Thyroid gland (tissue), 4 donors: ENCODE data around the gene PRKCE. TPM values are rescaled to one million over a fixed set of nuclear protein-coding genes. Genes with fewer than 3 reads are reported as not detected.

Experiments used
- DNase-seq, 2 donors: peaks; one replicate each; pipeline ENCODE4 v3.0.0-alpha.2; 2019
- H3K27ac ChIP-seq, 3 donors: fragments of 200-600 bp; sonication (generic); 1 replicate in 2 of 3; 2 replicates in 1 of 3; pipeline ENCODE4 v1.5.1; 2016 to 2019; ENCODE audit warnings: mild to moderate bottlenecking in 1 of 3, moderate library complexity in 1 of 3
- H3K27me3 ChIP-seq: fragments of 200-600 bp; sonication (generic); one replicate; pipeline ENCODE4 v1.5.1; 2019
- H3K36me3 ChIP-seq, 2 donors: fragments of 200-600 bp; sonication (generic); one replicate each; pipeline ENCODE4 v1.5.1; 2016 to 2019
- H3K4me1 ChIP-seq, 2 donors: fragments of 200-600 bp; sonication (generic); one replicate each; pipeline ENCODE4 v1.5.1; 2017 to 2019
- H3K4me3 ChIP-seq, 3 donors: fragments of 200-600 bp; sonication (generic); replicated peaks in 1 of 3; 1 replicate in 2 of 3; 2 replicates in 1 of 3; pipeline ENCODE4 v1.5.1; 2016; ENCODE audit warnings: mild to moderate bottlenecking in 1 of 3
- H3K9me3 ChIP-seq: fragments of 200-600 bp; sonication (generic); one replicate; pipeline ENCODE4 v1.5.1; 2017
- CTCF ChIP-seq, 6 experiments: fragments of 200-600 bp in 3 of 6; fragments of 450-650 bp in 3 of 6; sonication (generic) in 3 of 6; IDR thresholded peaks; one replicate each; pipeline ENCODE4 v1.5.1; 2016 to 2019; ENCODE audit warnings: antibody characterized with exemption in 6 of 6, mild to moderate bottlenecking in 2 of 6, inconsistent platforms in 1 of 6, moderate library complexity in 1 of 6
- POLR2A ChIP-seq, 2 donors: fragments of 450-650 bp; IDR thresholded peaks; one replicate each; pipeline ENCODE4 v1.6.1; 2017; ENCODE audit warnings: antibody characterized with exemption in 2 of 2, mild to moderate bottlenecking in 2 of 2, moderate library complexity in 1 of 2
- WGBS, 2 donors: methylation state at CpG; one replicate each; pipeline ENCODE4 v1.1.5; 2017; 5-methylcytosine and 5-hydroxymethylcytosine counted together
- intact Hi-C: fragments of 100-400 bp; cut with DNase I; formaldehyde crosslinking; loops from one replicate; pipeline ENCODE4 v1.15.1; 2023
- total RNA-seq, 4 donors: library from RNA; depleted of rRNA; stranded (reverse); fragments of >200 nt; gene quantifications; one replicate each; pipeline ENCODE4 v1.2.3, GENCODE V29; 2016

PRKCE gene
- total RNA-seq, 4 donors from 2014 or later: 8.4 to 35.3 (median 15.2) TPM

- Histone ChIP-seq H3K36me3 (no peaks in the 10 kb centered on the region), H3K27ac (peak overlapping the region; percentile 88 to 98 (median 95)), H3K9me3 (no peaks in the 10 kb centered on the region), H3K27me3 (no peaks in the 10 kb centered on the region), H3K4me1 (peaks cover 25 to 31% of the 10 kb centered on the region in 2 donors), H3K4me3 (no peak overlapping the region)
- peak in 1 of 2 donors; percentile 49 for TF ChIP-seq POLR2A (IDR thresholded peaks at IDR 0.05)
- TF ChIP-seq CTCF (IDR thresholded peaks at IDR 0.05): no peak
- WGBS, 2 donors: 33 to 39% methylated on average over 7 of the region's 7 CpGs
- intact Hi-C loops: no loop called here
- DNase-seq: peak; percentile 32 to 40
Observed at GRCh38 chr2:46001290-46001689, 349.8 kb downstream of the PRKCE start.

DNA sequence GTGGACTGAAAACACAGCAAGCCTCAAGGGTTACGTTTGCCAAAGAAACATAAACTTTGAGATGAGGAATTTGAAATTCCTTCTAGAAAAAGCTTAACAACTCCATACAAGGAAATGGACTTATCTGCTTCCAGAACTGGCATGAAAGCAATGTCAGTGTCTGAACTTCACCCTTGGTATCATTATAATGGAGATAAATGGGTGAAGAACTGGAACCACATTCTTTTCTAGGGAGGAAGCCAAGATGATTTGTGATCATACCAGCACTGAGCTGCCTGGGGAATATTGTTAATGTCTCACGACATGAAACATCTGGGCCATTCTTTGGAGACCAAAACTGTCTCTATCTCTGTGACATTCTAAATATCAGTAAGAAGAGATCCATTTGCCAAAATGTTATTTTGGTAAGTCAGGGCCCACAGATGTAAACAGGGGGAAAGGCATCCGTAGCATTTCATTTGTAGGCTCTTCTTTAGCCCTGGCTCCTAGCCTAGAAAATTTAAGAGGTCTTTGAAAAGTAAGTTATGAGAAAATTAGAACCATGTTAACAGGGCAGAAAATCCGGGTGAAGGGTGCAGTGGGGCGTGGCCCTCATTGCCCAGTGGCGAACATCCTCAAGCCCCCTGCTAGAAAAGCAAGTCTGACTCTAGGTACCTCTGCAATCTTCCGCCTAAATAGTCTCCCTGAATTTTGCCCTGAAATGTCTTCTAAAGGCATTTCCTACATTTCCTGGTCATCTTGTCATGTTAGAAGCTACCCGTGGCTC lies 350.4 kb downstream of the PRKCE start:
- Histone ChIP-seq H3K36me3 (no peaks in the 10 kb centered on the region), H3K27ac (peak overlapping the region; percentile 88 to 98 (median 95)), H3K27me3 (no peaks in the 10 kb centered on the region), H3K4me3 (no peak overlapping the region), H3K4me1 (peaks cover 25 to 31% of the 10 kb centered on the region in 2 donors), H3K9me3 (no peaks in the 10 kb centered on the region)
- DNase-seq: no peak
- intact Hi-C loops: no loop called here
- TF ChIP-seq CTCF (IDR thresholded peaks at IDR 0.05) (no peak), POLR2A (IDR thresholded peaks at IDR 0.05) (no peak)
- WGBS, 2 donors: 37 to 43% methylated on average over 8 of the region's 8 CpGs

DNA sequence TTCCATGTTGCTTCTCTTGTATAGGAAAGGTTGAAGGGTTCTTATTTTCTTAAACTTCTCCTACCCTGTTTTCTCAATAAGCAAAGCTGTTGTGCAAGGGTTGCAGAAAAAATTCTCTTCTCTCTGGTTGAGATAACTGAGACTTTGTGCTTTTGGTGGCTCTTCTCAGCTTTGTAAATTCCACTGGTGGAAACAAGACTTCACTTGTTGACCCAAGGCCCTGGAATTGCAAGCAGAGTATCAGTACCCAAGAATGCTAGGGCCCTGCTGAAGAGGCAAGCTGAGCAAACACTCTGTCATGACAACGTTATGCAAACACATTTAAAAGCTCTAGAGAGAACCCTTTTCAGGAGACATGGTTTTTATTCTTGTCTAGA lies 351.0 kb downstream of the PRKCE start:
- no peak overlapping the region for H3K4me3 ChIP-seq
- intact Hi-C loops: no loop called here
- peak overlapping the region; percentile 88 to 98 (median 95) for H3K27ac ChIP-seq
- H3K9me3 ChIP-seq: no peaks in the 10 kb centered on the region
- peaks cover 30 to 36% of the 10 kb centered on the region in 2 donors for H3K4me1 ChIP-seq
- H3K27me3 ChIP-seq: no peaks in the 10 kb centered on the region
- TF ChIP-seq POLR2A (IDR thresholded peaks at IDR 0.05) (no peak), CTCF (IDR thresholded peaks at IDR 0.05) (no peak)
- H3K36me3 ChIP-seq: no peaks in the 10 kb centered on the region
- DNase-seq: peak; percentile 59 to 61
- 7 to 24% methylated on average over 1 of the region's 1 CpG for WGBS, 2 donors

DNA sequence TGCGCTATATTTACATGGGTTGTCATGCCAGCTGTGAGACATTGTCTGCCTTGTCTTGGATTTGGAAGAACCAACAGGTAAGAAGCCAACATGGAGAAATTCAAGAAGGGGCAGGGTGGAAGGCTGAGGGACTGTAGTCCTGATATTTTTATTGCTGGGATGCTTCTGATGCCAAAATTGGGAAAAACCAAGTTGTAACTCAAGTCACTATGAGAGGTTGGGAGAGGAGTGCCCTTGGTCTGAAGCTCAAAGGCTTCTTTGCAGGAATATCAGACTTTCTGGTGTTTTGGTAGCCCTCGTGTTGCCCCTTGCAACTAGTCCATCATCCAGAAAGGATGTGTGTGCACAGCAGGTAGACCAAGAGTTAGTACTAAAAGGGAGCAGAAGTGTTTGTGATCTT lies 351.5 kb downstream of the PRKCE start:
- 61 to 62% methylated on average over 2 of the region's 2 CpGs for WGBS, 2 donors
- no peaks in the 10 kb centered on the region for H3K9me3 ChIP-seq
- H3K27me3 ChIP-seq: no peaks in the 10 kb centered on the region
- intact Hi-C loops: no loop called here
- no peak for DNase-seq
- TF ChIP-seq POLR2A (IDR thresholded peaks at IDR 0.05) (no peak), CTCF (IDR thresholded peaks at IDR 0.05) (no peak)
- no peak overlapping the region for H3K4me3 ChIP-seq
- H3K27ac ChIP-seq: peak overlapping the region; percentile 88 to 98 (median 95)
- H3K36me3 ChIP-seq: no peaks in the 10 kb centered on the region
- H3K4me1 ChIP-seq: peaks cover 34 to 39% of the 10 kb centered on the region in 2 donors

GRCh38 chr2:46003903-46004473 lies 352.5 kb downstream of the PRKCE start:
- H3K4me1 ChIP-seq: peaks cover 39% of the 10 kb centered on the region in 2 donors
- DNase-seq: no peak
- H3K9me3 ChIP-seq: no peaks in the 10 kb centered on the region
- intact Hi-C loops: no loop called here
- TF ChIP-seq CTCF (IDR thresholded peaks at IDR 0.05) (no peak), POLR2A (IDR thresholded peaks at IDR 0.05) (no peak)
- H3K27me3 ChIP-seq: no peaks in the 10 kb centered on the region
- H3K4me3 ChIP-seq: no peak overlapping the region
- WGBS, 2 donors: 89 to 95% methylated on average over 9 of the region's 9 CpGs
- no peak overlapping the region for H3K27ac ChIP-seq
- H3K36me3 ChIP-seq: no peaks in the 10 kb centered on the region
